Adipocyte (in vitro differentiated cells): ENCODE results near the gene NUDT3.

Experiments
- DNase-seq: peaks from one replicate; pipeline ENCODE4 v3.0.0-alpha.2; 2015; ENCODE audit warnings: low read depth
- H3K27me3 ChIP-seq: replicated peaks from 2 replicates; pipeline ENCODE4 v1.7.0; 2013; ENCODE audit warnings: mild to moderate bottlenecking, low read length, moderate library complexity; ENCODE audit not compliant: control insufficient read depth, insufficient read depth
- H3K36me3 ChIP-seq: 2 replicates; pipeline ENCODE4 v1.7.0; 2013; ENCODE audit warnings: low read length, mild to moderate bottlenecking, moderate library complexity; ENCODE audit not compliant: control insufficient read depth, insufficient read depth, severe bottlenecking
- H3K4me1 ChIP-seq: 2 replicates; pipeline ENCODE4 v1.7.0; 2013; ENCODE audit warnings: mild to moderate bottlenecking, low read length, moderate library complexity; ENCODE audit not compliant: control insufficient read depth, insufficient read depth
- H3K4me3 ChIP-seq: 2 replicates; pipeline ENCODE4 v1.7.0; 2013; ENCODE audit warnings: mild to moderate bottlenecking, low read length, moderate library complexity
- H3K9ac ChIP-seq: 2 replicates; pipeline ENCODE4 v1.7.0; 2013; ENCODE audit warnings: mild to moderate bottlenecking, low read length, moderate library complexity
- H3K9me3 ChIP-seq: 2 replicates; pipeline ENCODE4 v1.7.0; 2013; ENCODE audit warnings: mild to moderate bottlenecking, low read length, moderate library complexity; ENCODE audit not compliant: control insufficient read depth

NUDT3 gene

DNA sequence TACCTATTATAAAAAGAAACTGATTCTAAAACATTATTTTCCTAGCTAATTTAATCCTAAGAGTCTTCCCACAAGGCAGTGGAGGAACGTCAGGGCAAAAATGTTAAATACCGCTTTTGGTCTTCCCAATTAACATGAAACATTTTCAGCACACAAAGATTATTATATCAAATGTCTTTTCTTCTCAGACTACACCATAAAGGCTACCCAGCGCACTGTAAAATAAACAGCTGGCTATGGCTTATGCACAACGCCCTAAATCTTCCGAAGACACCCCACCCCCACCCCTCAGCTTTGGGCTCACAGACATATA is 1.0 kb downstream of the NUDT3 start:
- DNase-seq: no peak
- Histone ChIP-seq H3K4me1 (peaks cover 17% of the 10 kb centered on the region), H3K4me3 (peak overlapping the region; percentile 85), H3K27me3 (no peaks in the 10 kb centered on the region), H3K9ac (peak overlapping the region; percentile 93), H3K36me3 (no peaks in the 10 kb centered on the region), H3K9me3 (peaks cover under 1% of the 10 kb centered on the region)

DNA sequence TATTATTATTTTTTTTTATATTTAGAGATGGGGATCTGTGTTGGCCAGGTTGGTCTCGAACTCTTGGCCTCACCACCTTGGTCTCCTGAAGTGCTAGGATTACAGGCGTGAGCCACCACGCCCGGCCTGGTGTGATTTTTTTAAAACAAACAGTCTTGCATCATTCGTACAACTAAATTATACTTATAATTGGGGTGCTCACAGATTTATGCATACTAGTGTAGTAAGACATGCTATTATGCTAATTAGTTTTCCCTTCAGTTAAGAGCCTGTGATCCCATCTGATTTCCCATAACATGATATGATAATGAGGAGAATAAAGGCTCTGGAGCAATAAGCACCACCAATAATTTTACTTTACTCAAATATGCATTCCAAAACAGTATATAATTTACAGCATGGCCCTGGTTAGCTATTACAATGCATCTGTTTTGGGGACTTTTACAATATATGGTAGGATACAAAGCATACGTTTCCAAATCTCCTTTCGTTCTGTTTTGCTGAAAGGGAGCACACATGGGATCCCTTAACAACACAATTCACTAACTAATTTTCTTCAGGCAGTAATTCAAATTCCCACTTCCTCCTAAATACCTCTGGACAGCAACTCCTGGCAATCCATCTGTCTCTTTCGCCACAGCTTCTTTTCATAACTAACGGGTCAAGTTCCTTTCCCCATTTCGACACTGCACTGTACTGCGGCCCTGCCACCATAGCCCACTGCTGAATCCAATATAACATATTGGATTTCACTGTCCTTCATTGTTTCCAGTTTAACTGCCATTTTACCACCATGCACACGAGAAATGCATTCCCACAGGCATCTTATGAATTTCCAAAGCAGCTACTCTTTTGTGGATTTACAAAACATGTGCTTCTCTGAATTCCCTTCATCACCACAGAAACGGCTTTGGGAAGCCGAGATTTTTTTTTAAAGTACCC is 1.7 kb downstream of the NUDT3 start:
- H3K36me3 ChIP-seq: no peaks in the 10 kb centered on the region
- no peaks in the 10 kb centered on the region for H3K27me3 ChIP-seq
- peak; percentile 95 for DNase-seq
- peak overlapping the region; percentile 93 for H3K9ac ChIP-seq
- no peaks in the 10 kb centered on the region for H3K9me3 ChIP-seq
- peak overlapping the region; percentile 85 for H3K4me3 ChIP-seq
- H3K4me1 ChIP-seq: peaks cover 23% of the 10 kb centered on the region

DNA sequence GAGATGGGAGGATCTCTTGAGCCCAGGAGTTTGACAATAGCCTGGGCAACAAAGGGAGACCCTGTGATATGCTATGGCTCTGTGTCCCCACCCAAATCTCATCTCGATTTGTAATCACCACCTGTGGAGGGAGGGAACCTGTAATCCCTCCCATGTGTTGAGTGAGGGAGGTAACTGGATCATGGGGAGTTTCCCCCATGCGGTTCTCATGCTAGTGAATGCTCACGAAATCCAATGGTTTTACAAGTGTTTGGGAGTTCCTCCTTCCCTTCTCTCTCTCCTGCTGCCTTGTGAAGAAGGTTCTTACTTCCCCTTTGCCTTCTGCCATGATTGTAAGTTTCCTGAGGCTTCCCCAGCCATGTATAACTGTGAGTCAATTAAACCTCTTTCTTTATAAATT is 3.4 kb downstream of the NUDT3 start:
- Histone ChIP-seq H3K27me3 (no peaks in the 10 kb centered on the region), H3K36me3 (no peaks in the 10 kb centered on the region), H3K4me1 (peaks cover 36% of the 10 kb centered on the region), H3K9ac (no peak overlapping the region), H3K9me3 (no peaks in the 10 kb centered on the region), H3K4me3 (no peak overlapping the region)
- no peak for DNase-seq

DNA sequence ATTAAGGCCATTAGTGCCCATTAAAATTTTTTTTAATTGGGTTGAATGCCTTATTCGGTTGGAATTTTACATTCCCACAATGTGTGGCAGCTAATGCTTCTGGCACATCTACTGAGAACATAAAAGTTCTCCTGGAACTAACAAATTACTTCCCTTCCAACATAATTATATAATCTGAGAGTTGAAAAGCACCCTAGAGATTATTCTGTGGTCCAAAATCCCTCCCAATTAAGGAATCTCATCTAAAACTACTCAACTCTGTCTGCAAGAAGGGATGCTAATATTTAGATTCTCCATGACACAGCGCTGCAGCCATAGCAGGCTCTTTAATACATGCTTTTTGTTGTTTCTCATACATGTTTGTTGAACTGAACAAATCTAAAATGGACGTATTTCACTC is 4.0 kb downstream of the NUDT3 start:
- H3K4me3 ChIP-seq: no peak overlapping the region
- peaks cover 42% of the 10 kb centered on the region for H3K4me1 ChIP-seq
- no peak for DNase-seq
- H3K9ac ChIP-seq: no peak overlapping the region
- H3K27me3 ChIP-seq: no peaks in the 10 kb centered on the region
- H3K9me3 ChIP-seq: no peaks in the 10 kb centered on the region
- H3K36me3 ChIP-seq: no peaks in the 10 kb centered on the region

DNA sequence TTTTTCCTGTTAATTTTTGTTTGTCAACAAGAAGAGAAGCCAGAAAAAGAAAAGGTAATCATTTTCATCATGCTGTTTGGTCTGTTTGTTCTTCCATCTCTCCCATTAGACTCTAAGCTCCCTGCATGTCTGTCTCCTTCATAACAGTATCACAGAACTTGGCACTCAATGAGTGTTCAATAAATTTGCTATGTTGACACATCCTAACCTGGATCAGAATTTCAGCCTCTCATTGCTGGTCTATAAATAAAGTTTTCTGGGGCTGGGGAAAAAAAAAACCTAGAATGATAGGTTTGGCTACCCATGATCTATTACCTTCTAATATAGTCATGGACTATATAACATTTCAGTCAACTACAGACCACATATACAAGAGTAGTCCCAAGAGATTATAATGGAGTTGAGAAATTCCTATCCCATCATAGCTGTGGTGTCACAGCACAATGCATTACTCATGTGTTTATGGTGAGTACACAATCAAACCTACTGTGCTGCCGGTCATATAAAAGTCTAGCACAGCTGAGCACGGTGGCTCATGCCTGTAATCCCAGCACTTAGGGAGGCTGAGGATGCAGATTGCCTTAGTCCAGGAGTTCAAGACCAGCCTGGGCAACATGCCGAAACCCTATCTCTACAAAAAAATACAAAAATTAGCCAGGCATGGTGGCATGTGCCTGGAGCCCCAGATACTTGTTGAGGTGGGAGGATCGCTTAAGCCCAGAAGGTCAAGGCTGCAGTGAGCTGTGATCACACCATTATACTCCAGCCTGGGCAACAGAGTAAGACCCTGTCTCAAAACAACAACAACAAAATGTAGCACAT is 5.9 kb downstream of the NUDT3 start:
- Histone ChIP-seq H3K36me3 (no peaks in the 10 kb centered on the region), H3K9me3 (no peaks in the 10 kb centered on the region), H3K27me3 (no peaks in the 10 kb centered on the region), H3K4me3 (no peak overlapping the region), H3K9ac (no peak overlapping the region), H3K4me1 (peaks cover 42% of the 10 kb centered on the region)
- peak; percentile 79 for DNase-seq

DNA sequence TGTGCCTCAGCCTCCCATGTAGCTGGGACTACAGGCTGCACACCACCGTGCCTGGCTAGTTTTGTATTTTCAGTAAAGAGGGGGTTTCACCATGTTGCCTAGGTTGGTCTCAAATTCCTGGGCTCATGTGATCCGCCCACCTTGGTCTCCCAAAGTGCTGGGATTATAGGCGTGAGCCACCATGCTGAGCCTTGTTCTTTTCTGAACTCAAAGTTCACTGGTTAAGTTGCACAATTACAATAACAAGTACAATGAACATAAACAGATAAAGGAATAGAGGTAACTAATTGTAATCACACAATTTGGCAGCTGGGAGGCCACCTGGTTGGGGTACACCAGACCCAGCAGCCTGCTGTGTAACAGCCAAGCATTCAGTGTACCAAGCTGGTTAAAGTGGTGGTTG is 6.7 kb downstream of the NUDT3 start:
- no peak overlapping the region for H3K9ac ChIP-seq
- H3K4me3 ChIP-seq: no peak overlapping the region

DNA sequence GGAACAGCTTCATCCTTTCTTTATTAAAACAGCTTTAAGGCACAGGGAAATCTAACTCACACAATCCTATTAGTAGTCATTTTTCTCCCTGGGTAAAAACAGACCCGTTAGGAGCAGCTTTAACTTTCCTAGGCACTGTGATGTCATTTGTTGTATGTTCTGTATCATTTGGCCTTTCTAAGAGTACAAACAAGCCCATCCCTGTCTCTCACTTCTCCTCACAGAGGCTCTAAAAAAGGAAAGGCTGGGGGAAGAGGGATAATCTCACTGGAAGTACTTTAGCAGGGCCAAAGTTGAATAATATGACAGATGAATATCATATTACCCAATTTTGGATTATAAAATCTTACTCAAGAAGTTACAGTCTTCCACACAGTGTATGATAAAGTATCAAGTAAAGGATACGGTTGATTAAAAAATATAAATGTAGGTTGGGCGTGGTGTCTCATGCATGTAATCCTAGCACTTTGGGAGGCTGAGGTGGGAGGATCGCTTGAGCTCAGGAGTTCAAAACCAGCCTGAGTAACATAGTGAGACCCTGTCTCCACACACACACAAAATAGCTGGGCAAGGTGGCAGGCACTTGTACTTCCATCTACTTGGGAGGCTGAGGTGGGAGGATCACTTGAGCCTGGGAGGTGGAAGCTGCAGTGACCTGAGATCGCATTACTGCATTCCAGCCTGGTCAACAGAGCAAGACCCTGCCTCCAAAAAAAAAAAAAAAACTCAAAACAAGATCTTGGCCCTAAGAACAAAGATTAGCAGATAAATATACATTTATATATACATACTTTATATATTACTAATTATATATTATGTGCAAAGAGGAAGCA is 7.9 kb downstream of the NUDT3 start:
- Histone ChIP-seq H3K36me3 (no peaks in the 10 kb centered on the region), H3K4me3 (peak overlapping the region; percentile 16), H3K4me1 (peaks cover 41% of the 10 kb centered on the region), H3K9ac (peak overlapping the region; percentile 19), H3K27me3 (no peaks in the 10 kb centered on the region), H3K9me3 (no peaks in the 10 kb centered on the region)
- DNase-seq: no peak

More for the DNA sequence above, 6.7 kb downstream of the NUDT3 start:
- H3K4me1 ChIP-seq: peaks cover 45% of the 10 kb centered on the region
- no peaks in the 10 kb centered on the region for H3K36me3 ChIP-seq
- no peaks in the 10 kb centered on the region for H3K9me3 ChIP-seq
- no peak for DNase-seq
- H3K27me3 ChIP-seq: no peaks in the 10 kb centered on the region

DNA sequence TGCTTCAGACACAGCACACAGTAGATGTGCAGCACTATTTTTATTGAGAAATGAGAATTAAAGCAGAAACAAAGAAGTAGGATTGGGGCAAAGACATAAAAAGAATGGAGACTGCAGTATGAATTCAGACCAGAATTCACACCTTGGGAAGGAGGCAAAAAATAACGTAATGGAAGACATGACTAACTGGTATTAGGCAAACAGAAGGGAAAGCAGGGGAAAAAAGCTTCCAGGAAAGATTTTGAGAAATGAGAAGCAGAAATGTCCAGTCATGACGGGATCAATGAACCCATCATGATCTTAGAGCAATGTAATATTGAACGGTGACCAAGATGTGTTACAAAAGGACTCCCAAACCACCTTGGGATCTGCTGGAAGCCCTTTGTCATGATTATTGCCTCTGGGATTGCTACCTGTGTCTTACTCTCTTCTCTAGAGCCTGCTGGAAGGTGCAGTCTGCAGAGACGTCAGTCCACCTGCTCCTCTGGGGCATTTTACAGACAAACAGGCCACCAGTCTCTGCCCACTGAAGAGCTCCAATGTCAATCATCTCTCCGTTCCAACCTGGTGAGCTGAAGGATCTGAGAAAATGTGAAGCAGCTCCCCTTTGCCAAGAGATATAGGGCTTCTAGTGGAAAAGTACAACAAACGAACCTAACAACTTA is 8.7 kb downstream of the NUDT3 start:
- Histone ChIP-seq H3K9me3 (no peaks in the 10 kb centered on the region), H3K27me3 (no peaks in the 10 kb centered on the region), H3K36me3 (no peaks in the 10 kb centered on the region), H3K9ac (peak overlapping the region; percentile 19), H3K4me1 (peaks cover 41% of the 10 kb centered on the region), H3K4me3 (peak overlapping the region; percentile 16)
- peak; percentile 47 for DNase-seq

DNA sequence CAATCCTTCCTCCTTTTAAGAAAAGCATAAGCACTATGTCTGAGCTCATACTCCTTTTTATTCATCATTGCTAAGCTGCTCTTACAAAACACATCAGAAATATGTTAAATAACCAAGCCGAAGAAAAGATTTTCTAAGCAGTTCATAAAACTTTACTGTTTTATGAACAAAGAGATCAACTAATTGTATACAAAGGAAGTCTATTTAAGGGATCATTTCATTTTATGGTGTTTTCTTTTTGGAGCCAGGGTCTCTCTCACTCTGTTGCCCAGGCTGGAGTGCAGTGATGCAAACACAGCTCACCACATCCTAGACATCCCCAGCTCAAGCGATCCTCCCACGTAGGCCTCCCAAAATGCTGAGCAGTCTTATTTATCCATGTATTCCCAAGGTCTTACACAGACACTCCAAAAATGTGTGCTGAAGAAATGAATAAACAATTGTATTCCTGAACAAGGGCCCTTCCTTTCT is 9.3 kb downstream of the NUDT3 start:
- Histone ChIP-seq H3K4me1 (peaks cover 41% of the 10 kb centered on the region), H3K9me3 (no peaks in the 10 kb centered on the region), H3K4me3 (no peak overlapping the region), H3K27me3 (no peaks in the 10 kb centered on the region), H3K9ac (no peak overlapping the region), H3K36me3 (no peaks in the 10 kb centered on the region)
- peak; percentile 62 for DNase-seq

DNA sequence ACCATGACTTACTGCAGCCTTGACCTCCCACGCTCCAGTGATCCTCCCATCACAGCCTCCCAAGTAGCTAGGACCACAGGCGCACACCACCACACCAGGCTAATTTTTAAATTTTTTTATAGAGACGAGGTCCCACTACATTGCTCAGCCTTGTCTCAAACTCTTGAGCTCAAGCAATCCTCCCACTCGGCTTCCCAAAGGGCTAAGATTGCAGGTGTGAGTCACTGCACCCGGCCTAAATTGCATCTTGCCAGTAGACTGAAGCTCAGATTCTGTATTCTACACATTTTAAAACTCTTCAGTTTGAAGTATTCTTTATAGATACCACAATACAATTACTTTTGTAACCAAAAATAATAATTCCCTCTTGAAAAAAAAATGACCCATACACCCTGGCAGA is 11.4 kb downstream of the NUDT3 start:
- Histone ChIP-seq H3K9me3 (no peaks in the 10 kb centered on the region), H3K4me1 (peaks cover 31% of the 10 kb centered on the region), H3K36me3 (no peaks in the 10 kb centered on the region), H3K4me3 (no peak overlapping the region), H3K9ac (no peak overlapping the region), H3K27me3 (no peaks in the 10 kb centered on the region)
- DNase-seq: no peak
